T-helper 9 cell (primary cell): ENCODE results near the gene TFRC.
"Not testable (repeated sequence)": the region's sequence is repeated elsewhere in the genome, so short reads cannot be mapped to it uniquely, and the experiment has no call there.

Source experiments
- DNase-seq: peaks from one replicate; pipeline ENCODE4 v3.0.0-alpha.2; 2020

The TFRC gene

GRCh38 chr3:196002721-196003120 is 79.2 kb downstream of the TFRC start:
- not testable (repeated sequence) for DNase-seq

DNA sequence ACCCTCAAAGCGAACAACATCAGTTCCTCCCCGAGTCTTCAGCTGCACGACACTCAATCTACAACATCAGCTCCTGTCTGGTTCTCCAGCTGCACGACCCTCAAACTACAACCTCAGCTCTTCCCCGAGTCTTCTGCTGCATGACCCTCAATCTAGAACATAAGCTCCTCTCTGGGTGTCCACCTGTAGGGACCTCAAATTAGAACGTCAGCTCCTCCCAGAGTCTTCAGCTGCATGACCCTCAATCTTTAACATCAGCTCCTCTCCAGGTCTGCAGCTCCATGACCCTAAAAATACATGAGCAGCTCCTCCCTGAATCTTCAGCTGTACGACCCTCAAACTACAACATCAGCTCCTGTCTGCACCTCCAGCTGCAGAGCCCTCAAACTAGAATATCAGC is 80.7 kb downstream of the TFRC start:
- not testable (repeated sequence) for DNase-seq

- DNase-seq = not testable (repeated sequence)
These were observed 81.4 kb downstream of the TFRC start for GRCh38 chr3:196000360-196000950.

- DNase-seq = no peak
These were observed 82.0 kb downstream of the TFRC start for GRCh38 chr3:195999896-196000295.
